GM12873 (cell line): ENCODE data around the gene OR6P1.

Experiments used
- CTCF ChIP-seq: IDR thresholded peaks from 2 replicates; pipeline ENCODE4 v1.5.1; 2012; ENCODE audit warnings: low read depth, mild to moderate bottlenecking, moderate library complexity, low read length, control low read depth; ENCODE audit not compliant: insufficient read depth; ENCODE audit errors: missing control alignments

The OR6P1 gene

GRCh38 chr1:158520955-158521665, 49.3 kb downstream of the OR6P1 start:
- TF ChIP-seq CTCF: no peak

GRCh38 chr1:158520021-158520420, 50.4 kb downstream of the OR6P1 start:
- TF ChIP-seq CTCF: no peak

- TF ChIP-seq CTCF: no peak
Observed at GRCh38 chr1:158516966-158517365, 53.4 kb downstream of the OR6P1 start.
